IMR-90 (cell line): ENCODE data around the gene MACC1. TPM values are rescaled to one million over a fixed set of nuclear protein-coding genes. Genes with fewer than 3 reads are reported as not detected.
"Not testable (repeated sequence)": the region's sequence is repeated elsewhere in the genome, so short reads cannot be mapped to it uniquely, and the experiment has no call there.

ENCODE experiments used
- ATAC-seq: fragments of 200-7000 bp; cut with Tn5 transposase; 2 replicates; pipeline ENCODE4 v1.9.1; 2020; ENCODE audit warnings: low read depth, mild to moderate bottlenecking, moderate library complexity
- BruUV-seq: library from RNA; stranded (reverse); fragments of 400-500 nt; replicated peaks from 2 replicates; lab custom pipeline; 2021; lab: Mats Ljungman, UMichigan
- CTCF ChIA-PET: fragments of 300-600 bp; formaldehyde crosslinking; extraction: SDS; loops from one replicate; lab custom pipeline; 2021; ENCODE audit warnings: antibody characterized with exemption; lab: Yijun Ruan, JAX
- POLR2A ChIA-PET: fragments of 300-600 bp; sonication (Branson Sonifier 250); formaldehyde crosslinking; loops from one replicate; lab custom pipeline; 2022; ENCODE audit warnings: antibody characterized with exemption; ENCODE audit not compliant: unreplicated experiment; lab: Charles Lee
- DNase-seq: peaks from one replicate; pipeline ENCODE4 v3.0.0; 2013
- H2AFZ ChIP-seq: replicated peaks from 2 replicates; pipeline ENCODE3; 2013; ENCODE audit warnings: low read length, mild to moderate bottlenecking; ENCODE audit not compliant: poor library complexity
- H2AK5ac ChIP-seq: 2 replicates; pipeline ENCODE4 v1.6.1; 2013; ENCODE audit warnings: low read depth, low read length, inconsistent platforms
- H2AK9ac ChIP-seq: replicated peaks from 2 replicates; pipeline ENCODE3; 2013; ENCODE audit warnings: mild to moderate bottlenecking, low read depth, low read length, moderate library complexity; ENCODE audit not compliant: poor library complexity
- H2BK120ac ChIP-seq: 2 replicates; pipeline ENCODE4 v1.6.1; 2013; ENCODE audit warnings: low read depth, low read length, inconsistent platforms
- H2BK15ac ChIP-seq: 3 replicates; pipeline ENCODE4 v1.6.1; 2013; ENCODE audit warnings: low read depth, low read length, inconsistent platforms
- H2BK20ac ChIP-seq: 2 replicates; pipeline ENCODE4 v1.6.1; 2013; ENCODE audit warnings: low read depth, mild to moderate bottlenecking, inconsistent platforms, low read length, moderate library complexity
- H2BK5ac ChIP-seq: 2 replicates; pipeline ENCODE4 v1.6.1; 2013; ENCODE audit warnings: mild to moderate bottlenecking, low read depth, low read length, inconsistent platforms; ENCODE audit not compliant: poor library complexity, severe bottlenecking
- H3K14ac ChIP-seq: replicated peaks from 2 replicates; pipeline ENCODE4 v1.6.1; 2013; ENCODE audit warnings: low read depth, low read length, inconsistent platforms
- H3K18ac ChIP-seq: 2 replicates; pipeline ENCODE4 v1.6.1; 2013; ENCODE audit warnings: low read depth, low read length, control low read depth
- H3K23ac ChIP-seq: 2 replicates; pipeline ENCODE4 v1.6.1; 2013; ENCODE audit warnings: low read depth, low read length, inconsistent platforms
- H3K27ac ChIP-seq: 2 replicates; pipeline ENCODE4 v1.5.1; 2013; ENCODE audit warnings: mild to moderate bottlenecking, control low read depth, low read length; ENCODE audit not compliant: insufficient read depth
- H3K27me3 ChIP-seq: 2 replicates; pipeline ENCODE4 v1.6.1; 2013; ENCODE audit warnings: low read length; ENCODE audit not compliant: control insufficient read depth, insufficient read depth
- H3K36me3 ChIP-seq: 2 replicates; pipeline ENCODE4 v1.6.1; 2013; ENCODE audit warnings: low read length, mixed read lengths; ENCODE audit not compliant: control insufficient read depth, insufficient read depth
- H3K4ac ChIP-seq: 2 replicates; pipeline ENCODE4 v1.6.1; 2013; ENCODE audit warnings: low read depth, low read length, inconsistent platforms
- H3K4me1 ChIP-seq: 2 replicates; pipeline ENCODE4 v1.6.1; 2013; ENCODE audit warnings: low read length, mixed read lengths; ENCODE audit not compliant: control insufficient read depth, insufficient read depth
- H3K4me2 ChIP-seq: 2 replicates; pipeline ENCODE4 v1.6.1; 2013; ENCODE audit warnings: low read depth, mild to moderate bottlenecking, control low read depth, low read length, moderate library complexity
- H3K4me3 ChIP-seq: 2 replicates; pipeline ENCODE4 v1.5.1; 2013; ENCODE audit warnings: low read depth, mild to moderate bottlenecking, control low read depth, low read length, moderate library complexity; ENCODE audit not compliant: insufficient read depth
- H3K56ac ChIP-seq: 2 replicates; pipeline ENCODE4 v1.6.1; 2013; ENCODE audit warnings: low read length, inconsistent platforms; ENCODE audit not compliant: insufficient read depth; ENCODE audit errors: extremely low read depth
- H3K79me1 ChIP-seq, 2 experiments: 2 replicates each; pipeline ENCODE4 v1.6.1; 2013; ENCODE audit warnings: low read length in 2 of 2, inconsistent platforms in 1 of 2, low read depth in 1 of 2
- H3K9ac ChIP-seq: 2 replicates; pipeline ENCODE4 v1.6.1; 2013; ENCODE audit warnings: low read depth, low read length, control low read depth
- H3K9me1 ChIP-seq: 2 replicates; pipeline ENCODE4 v1.6.1; 2013; ENCODE audit warnings: low read length, inconsistent platforms; ENCODE audit not compliant: insufficient read depth
- H3K9me3 ChIP-seq: 2 replicates; pipeline ENCODE4 v1.6.1; 2013; ENCODE audit warnings: low read length; ENCODE audit not compliant: control insufficient read depth, insufficient read depth
- H4K20me1 ChIP-seq: 2 replicates; pipeline ENCODE4 v1.6.1; 2013; ENCODE audit warnings: low read length, inconsistent platforms; ENCODE audit not compliant: insufficient read depth
- H4K5ac ChIP-seq: 2 replicates; pipeline ENCODE4 v1.6.1; 2013; ENCODE audit warnings: mild to moderate bottlenecking, low read depth, low read length, control low read depth
- H4K8ac ChIP-seq, 2 experiments: 2 replicates each; pipeline ENCODE4 v1.6.1; 2013; ENCODE audit warnings: low read depth in 2 of 2, low read length in 2 of 2, control low read depth in 1 of 2, inconsistent platforms in 1 of 2
- H4K91ac ChIP-seq: 2 replicates; pipeline ENCODE4 v1.6.1; 2013; ENCODE audit warnings: low read depth, low read length, inconsistent platforms; ENCODE audit not compliant: insufficient read depth
- WGBS, 2 experiments: methylation state at CpG; one replicate each; pipeline versions ENCODE4 v1.1.5 to v1.1.7; 2013; ENCODE audit warnings: missing lambda C conversion rate in 2 of 2; ENCODE audit not compliant: insufficient read length in 1 of 2; ENCODE audit errors: extremely low coverage in 2 of 2; 5-methylcytosine and 5-hydroxymethylcytosine counted together
- dilution Hi-C: fragments of 300-500 bp; cut with HindIII; formaldehyde crosslinking; loops from one replicate; pipeline ENCODE4 v1.14.3; 2018; ENCODE audit warnings: low sequenced_read_pairs; ENCODE audit not compliant: unreplicated experiment
- in situ Hi-C: fragments of 300-500 bp; cut with MboI; formaldehyde crosslinking; loops from 3 replicates; pipeline ENCODE4 v1.14.3; 2019; ENCODE audit warnings: low sequenced_read_pairs, inconsistent platforms, mixed read lengths
- intact Hi-C: fragments of 100-400 bp; cut with micrococcal nuclease; formaldehyde crosslinking; loops from 2 replicates; pipeline ENCODE4 v1.10.0; 2022
- polyA plus RNA-seq, 3 experiments: library from polyadenylated mRNA; depleted of rRNA; stranded (reverse); fragments of >200 nt; gene quantifications; 2 replicates each; pipeline ENCODE4 v1.2.3, GENCODE V29; 2012; ENCODE audit warnings: low replicate concordance in 1 of 3
- total RNA-seq: library from RNA; depleted of rRNA; stranded (reverse); fragments of >200 nt; gene quantifications from 2 replicates; pipeline ENCODE4 v1.2.3, GENCODE V29; 2012

MACC1 gene
- total and polyA plus RNA-seq, 2 of the 4 experiments (the other 2 are of a cell fraction): under 0.01 TPM; not detected in 1

- H2AK9ac ChIP-seq, H4K8ac ChIP-seq, H3K4me2 ChIP-seq, H2BK15ac ChIP-seq, DNase-seq, H4K5ac ChIP-seq, H3K14ac ChIP-seq, H3K9ac ChIP-seq, H3K4ac ChIP-seq, H3K27ac ChIP-seq, H2BK120ac ChIP-seq, H2AK5ac ChIP-seq, BruUV-seq, H3K23ac ChIP-seq, H3K56ac ChIP-seq, H4K20me1 ChIP-seq, H2BK5ac ChIP-seq, H3K79me1 ChIP-seq, H3K18ac ChIP-seq, H2BK20ac ChIP-seq, ATAC-seq, CTCF ChIA-PET, H3K9me3 ChIP-seq, in situ Hi-C loops, H3K27me3 ChIP-seq, H3K4me3 ChIP-seq, H3K9me1 ChIP-seq, intact Hi-C loops, H4K91ac ChIP-seq, POLR2A ChIA-PET, H2AFZ ChIP-seq, H3K36me3 ChIP-seq, dilution Hi-C loops, H3K4me1 ChIP-seq: not testable (repeated sequence)
- WGBS, 2 experiments: 78% methylated on average over 3 of the region's 7 CpGs; no CpG with 5 or more reads in 1 of the 2 experiments
Measured at GRCh38 chr7:20120611-20121168, 96.5 kb downstream of the MACC1 start.
